Erythroblast (primary cell): ENCODE results near the gene ACTL6A.
A peak's percentile ranks its signal among the peaks of the same experiment; 100 is the strongest.

Experiments used
- DNase-seq, 2 experiments: peaks; one replicate each; lab custom pipeline; 2025; lab: John Stamatoyannopoulos, UW
- GATA1 ChIP-seq: IDR thresholded peaks from 2 replicates; pipeline ENCODE4 v1.6.1; 2011; ENCODE audit warnings: low read depth, mild to moderate bottlenecking, control low read depth, low read length, moderate library complexity
- POLR2A ChIP-seq: IDR thresholded peaks from 2 replicates; pipeline ENCODE4 v1.6.1; 2011; ENCODE audit warnings: mild to moderate bottlenecking, low read length

Gene ACTL6A

DNA sequence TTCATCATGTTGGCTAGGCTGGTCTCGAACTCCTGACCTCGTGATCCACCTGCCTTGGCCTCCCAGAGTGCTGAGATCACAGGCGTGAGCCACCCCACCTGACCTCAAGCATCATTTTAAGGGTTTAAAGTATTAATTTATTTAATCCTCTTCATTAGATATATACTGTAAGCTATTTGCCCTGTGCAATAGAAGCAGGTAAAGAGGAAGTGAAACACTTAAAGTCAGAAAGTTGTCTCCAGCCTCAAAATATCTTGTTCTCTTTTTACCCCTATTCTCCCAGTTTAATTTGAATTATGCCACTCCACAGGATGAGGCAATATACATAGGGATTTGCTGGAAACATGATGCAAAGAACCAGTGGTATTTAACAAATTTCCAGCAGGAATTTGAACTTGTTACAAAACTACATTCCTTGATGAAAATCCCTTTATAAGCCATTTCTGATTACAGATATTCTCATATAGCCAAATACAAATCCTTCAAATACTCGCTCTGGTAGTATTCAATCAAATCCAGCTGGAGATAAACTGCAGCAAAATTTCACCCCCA is 43.9 kb downstream of the ACTL6A start:
- no peak for DNase-seq
- no peak for TF ChIP-seq POLR2A
- TF ChIP-seq GATA1: no peak

DNA sequence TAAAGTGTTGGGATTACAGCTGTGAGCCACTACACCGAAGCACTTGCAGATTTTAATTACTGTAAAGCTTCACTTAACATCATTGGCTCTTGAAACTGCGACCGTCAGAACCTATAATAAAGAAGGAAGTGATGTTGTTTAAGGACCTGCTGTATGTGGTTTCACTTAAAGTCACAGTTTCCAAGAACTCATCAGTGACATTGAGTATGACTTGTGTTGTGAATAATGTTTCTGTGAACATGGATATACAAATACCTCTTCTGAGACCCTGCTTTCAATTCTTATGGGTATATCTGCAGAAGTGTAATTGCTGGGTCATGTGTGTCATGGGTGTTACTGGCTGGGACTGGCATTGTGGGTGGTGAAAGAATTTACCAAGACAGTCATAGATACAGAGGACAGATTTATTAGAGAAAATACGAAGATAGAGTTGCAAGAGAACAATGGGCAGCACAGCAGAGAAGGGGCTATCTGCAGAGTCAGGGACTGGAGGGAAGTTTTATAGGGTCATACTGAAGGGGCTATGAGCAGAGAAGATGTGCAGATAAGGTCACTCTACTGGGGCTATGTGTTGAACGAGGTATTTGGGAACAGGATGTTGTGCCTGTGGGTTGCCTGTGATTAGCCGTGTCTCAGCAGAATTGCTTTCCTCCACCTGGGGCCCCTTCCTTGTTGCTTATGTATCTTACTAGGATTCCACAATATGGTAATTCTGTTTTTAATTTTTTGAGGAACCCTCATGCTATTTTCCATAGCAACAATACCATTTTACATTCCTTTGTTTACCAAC is 46.4 kb downstream of the ACTL6A start:
- TF ChIP-seq POLR2A (no peak), GATA1 (no peak)
- no peak for DNase-seq

DNA sequence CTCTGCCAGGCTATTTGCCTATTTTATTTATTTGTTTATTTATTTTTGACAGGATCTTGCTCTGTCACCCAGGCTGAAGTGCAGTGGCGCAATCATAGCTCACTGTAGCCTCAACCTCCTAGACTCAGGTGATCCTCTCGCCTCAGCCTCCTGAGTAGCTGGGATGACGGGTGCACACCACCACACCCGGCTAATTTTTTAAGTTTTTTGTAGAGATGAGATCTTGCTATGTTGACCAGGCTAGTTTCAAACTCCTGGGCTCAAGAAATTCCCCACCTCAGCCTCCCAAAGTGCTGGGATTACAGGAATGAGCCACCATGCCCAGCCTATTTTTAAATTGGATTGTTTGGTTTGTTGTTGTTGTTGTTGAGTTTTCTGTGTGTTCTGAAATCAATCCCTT is 47.3 kb downstream of the ACTL6A start:
- no peak for TF ChIP-seq POLR2A
- TF ChIP-seq GATA1: no peak
- no peak for DNase-seq

DNA sequence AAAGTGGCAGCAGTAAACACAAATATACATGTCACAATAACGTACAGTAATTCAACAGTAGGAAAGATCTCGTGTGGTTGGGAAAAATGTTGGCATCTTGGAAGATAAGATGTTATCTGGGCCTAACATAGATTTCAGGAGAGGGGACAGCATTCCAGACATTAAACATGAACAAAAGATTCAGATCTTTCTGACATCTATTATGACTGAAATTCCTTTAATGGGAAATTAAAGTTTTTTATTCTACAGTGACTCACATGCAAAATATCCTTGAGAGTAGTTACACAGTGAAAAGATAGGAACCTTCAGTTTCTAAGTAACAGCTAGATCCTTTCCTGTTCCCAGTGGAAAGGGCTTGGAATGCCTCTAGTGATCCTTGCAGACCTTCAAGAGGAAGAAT is 51.1 kb downstream of the ACTL6A start:
- TF ChIP-seq POLR2A: no peak
- no peak for DNase-seq

DNA sequence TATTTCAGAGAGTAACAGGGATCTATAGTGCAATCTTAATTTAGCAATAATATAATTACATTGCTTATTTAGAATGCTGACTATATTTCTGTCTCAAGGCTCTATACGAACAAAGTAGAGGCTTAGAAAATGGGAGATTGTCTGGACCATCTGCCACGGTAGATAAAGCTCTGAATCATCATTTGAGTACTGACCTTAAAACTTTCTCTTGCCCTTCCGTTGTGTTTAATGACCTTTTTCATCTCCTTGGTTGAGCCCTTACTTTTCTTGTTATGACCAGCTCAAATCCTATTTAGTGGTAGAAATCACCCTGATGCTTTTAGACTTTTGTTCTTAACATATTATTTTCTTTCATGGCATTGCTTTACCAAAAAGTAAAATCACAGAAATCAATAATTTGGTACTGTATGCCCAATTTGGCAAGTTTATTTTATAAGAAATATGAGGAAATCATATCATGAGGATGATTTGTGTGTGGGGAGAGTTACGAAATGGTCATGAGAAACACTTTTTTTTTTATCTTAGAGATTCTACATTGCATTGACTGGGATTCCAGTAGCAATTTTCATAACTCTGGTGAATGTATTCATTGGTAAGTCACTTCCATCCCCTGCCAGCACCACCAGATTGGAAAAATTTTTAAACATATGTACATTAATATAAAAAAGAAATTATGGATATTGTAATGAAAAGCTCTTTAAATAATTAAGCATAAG is 52.9 kb downstream of the ACTL6A start:
- TF ChIP-seq POLR2A (no peak), GATA1 (no peak)
- peak; percentile 77 to 78 for DNase-seq

DNA sequence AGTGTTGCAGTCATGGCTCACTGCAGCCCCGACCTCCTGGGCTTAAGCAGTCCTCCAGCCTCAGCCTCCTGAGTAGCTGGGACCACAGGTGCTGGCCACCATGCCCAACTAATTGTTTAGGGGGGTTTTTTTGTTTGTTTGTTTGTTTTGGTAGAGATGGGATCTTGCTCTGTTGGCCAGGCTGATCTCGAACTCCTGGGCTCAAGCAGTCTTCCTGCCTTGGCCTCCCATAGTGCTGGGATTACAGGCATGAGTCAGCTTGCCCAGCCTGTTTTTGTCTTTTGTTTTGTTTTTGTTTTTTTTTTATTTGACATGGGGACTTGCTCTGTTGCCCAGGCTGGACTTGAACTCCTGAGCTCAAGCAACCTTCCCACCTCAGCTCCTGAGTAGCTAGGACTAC is 59.3 kb downstream of the ACTL6A start:
- TF ChIP-seq GATA1: no peak
- no peak for DNase-seq

DNA sequence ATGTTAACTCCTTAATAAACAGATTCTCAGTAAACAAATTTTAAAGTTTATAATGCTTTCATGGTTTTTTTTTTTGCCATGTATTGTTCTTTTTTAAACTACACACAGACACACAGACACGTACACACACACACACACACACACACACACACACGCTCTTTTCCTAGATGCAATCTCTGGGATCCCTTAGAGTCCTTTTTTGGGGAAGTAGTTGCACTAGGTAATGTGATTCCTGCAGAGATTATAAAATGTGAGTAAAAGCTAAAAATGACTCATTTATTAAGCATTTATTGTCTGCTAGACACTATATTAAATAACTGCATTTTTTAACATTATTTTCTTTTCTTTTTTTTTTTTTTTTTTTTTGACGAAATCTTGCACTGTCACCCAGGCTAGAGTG is 61.7 kb downstream of the ACTL6A start:
- no peak for DNase-seq
- TF ChIP-seq GATA1: no peak
- TF ChIP-seq POLR2A: no peak

DNA sequence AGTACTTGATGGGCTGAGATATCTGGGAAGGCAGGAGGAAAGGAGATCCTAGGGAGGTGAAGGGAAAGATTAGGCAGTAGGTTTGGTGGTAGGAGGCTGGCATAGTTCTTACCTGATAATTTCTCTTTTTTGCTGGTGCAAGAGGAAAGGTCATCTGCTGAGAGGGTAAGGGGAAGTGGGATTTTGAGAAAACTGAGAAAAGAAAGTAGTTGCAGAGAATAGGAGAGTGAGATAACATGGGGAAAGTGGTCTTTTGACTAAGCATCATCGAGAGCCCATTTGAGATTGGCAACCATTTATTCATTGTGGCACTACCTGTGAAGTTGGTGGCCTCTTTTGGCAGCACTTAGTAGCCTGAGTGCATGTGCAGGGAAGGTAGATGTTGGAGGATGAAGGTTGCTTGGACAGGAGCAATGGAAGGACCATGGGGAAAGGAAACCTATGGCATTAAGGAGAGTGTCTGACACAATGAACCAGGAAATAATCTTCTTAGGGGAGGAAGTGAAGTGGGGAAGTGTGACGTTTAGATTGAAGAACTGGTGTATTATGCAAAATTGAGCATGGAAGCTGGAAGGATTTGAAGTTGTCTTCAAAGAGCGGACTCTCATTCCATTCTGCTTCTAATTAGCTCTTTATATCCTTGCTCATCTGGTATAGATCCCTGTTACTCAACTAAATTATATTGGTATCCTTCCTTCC is 68.2 kb downstream of the ACTL6A start:
- no peak for DNase-seq
- TF ChIP-seq POLR2A: no peak
- no peak for TF ChIP-seq GATA1
